SK-N-SH treated with all-trans-retinoic acid at 6 μM for 48 hours (cell line): ENCODE results near the gene ZNF398.

Experiments
- ATAC-seq: fragments of 200-7000 bp; cut with Tn5 transposase; 3 replicates; pipeline ENCODE4 v1.9.1; 2020; ENCODE audit warnings: mild to moderate bottlenecking, moderate library complexity
- ARNTL ChIP-seq: fragments of 450-650 bp; formaldehyde crosslinking; IDR thresholded peaks from 2 replicates; pipeline ENCODE4 v1.5.0; 2020; ENCODE audit warnings: low read depth, mild to moderate bottlenecking, moderate library complexity, borderline replicate concordance
- BACH2 ChIP-seq: fragments of 250-450 bp; sonication (Bioruptor Pico); IDR thresholded peaks from 2 replicates; pipeline ENCODE4 v1.9.0; 2021; ENCODE audit warnings: mild to moderate bottlenecking, borderline replicate concordance
- CREB5 ChIP-seq: fragments of 250-450 bp; sonication (Bioruptor Pico); IDR thresholded peaks from 2 replicates; pipeline ENCODE4 v1.5.1; 2020; ENCODE audit warnings: low read depth, mild to moderate bottlenecking, moderate library complexity
- CSDC2 ChIP-seq: fragments of 250-450 bp; sonication (Bioruptor Pico); IDR thresholded peaks from 2 replicates; pipeline ENCODE4 v1.5.0; 2020; ENCODE audit warnings: mild to moderate bottlenecking, moderate library complexity
- CSRNP3 ChIP-seq: fragments of 250-450 bp; sonication (Bioruptor Pico); IDR thresholded peaks from 2 replicates; pipeline ENCODE4 v1.5.1; 2021; ENCODE audit warnings: mild to moderate bottlenecking, moderate library complexity
- ESRRG ChIP-seq: fragments of 250-450 bp; sonication (Bioruptor Pico); IDR thresholded peaks from 2 replicates; pipeline ENCODE4 v1.6.1; 2021; ENCODE audit warnings: mild to moderate bottlenecking
- GLIS3 ChIP-seq: fragments of 250-450 bp; sonication (Bioruptor Pico); IDR thresholded peaks from 2 replicates; pipeline ENCODE4 v1.5.0; 2020; ENCODE audit warnings: mild to moderate bottlenecking, moderate library complexity
- ISL1 ChIP-seq: fragments of 250-450 bp; sonication (Bioruptor Pico); IDR thresholded peaks from 2 replicates; pipeline ENCODE4 v2.1.2; 2022; ENCODE audit warnings: mild to moderate bottlenecking, moderate library complexity
- OSR1 ChIP-seq: fragments of 250-450 bp; sonication (Bioruptor Pico); IDR thresholded peaks from 2 replicates; pipeline ENCODE4 v1.8.0; 2022; ENCODE audit warnings: moderate library complexity, mild to moderate bottlenecking, inconsistent platforms
- PATZ1 ChIP-seq: fragments of 250-450 bp; sonication (Bioruptor Pico); IDR thresholded peaks from 2 replicates; pipeline ENCODE4 v1.8.0; 2020; ENCODE audit warnings: mild to moderate bottlenecking, moderate library complexity, borderline replicate concordance
- POU6F1 ChIP-seq: fragments of 250-450 bp; sonication (Bioruptor Pico); IDR thresholded peaks from 2 replicates; pipeline ENCODE4 v1.8.0; 2021; ENCODE audit warnings: low read depth, mild to moderate bottlenecking, moderate library complexity, borderline replicate concordance
- PPARA ChIP-seq: fragments of 250-450 bp; sonication (Bioruptor Pico); IDR thresholded peaks from 2 replicates; pipeline ENCODE4 v1.5.0; 2020; ENCODE audit warnings: mild to moderate bottlenecking, borderline replicate concordance
- RARB ChIP-seq: fragments of 250-450 bp; sonication (Bioruptor Pico); IDR thresholded peaks from 2 replicates; pipeline ENCODE4 v1.8.0; 2021; ENCODE audit warnings: mild to moderate bottlenecking, moderate library complexity
- SNAI2 ChIP-seq: fragments of 250-450 bp; sonication (Bioruptor Pico); IDR thresholded peaks from 2 replicates; pipeline ENCODE4 v1.5.0; 2020; ENCODE audit warnings: mild to moderate bottlenecking, moderate library complexity
- TOX ChIP-seq: fragments of 250-450 bp; sonication (Bioruptor Pico); IDR thresholded peaks from 2 replicates; pipeline ENCODE4 v1.8.0; 2021; ENCODE audit warnings: mild to moderate bottlenecking, moderate library complexity, borderline replicate concordance
- TSHZ2 ChIP-seq: fragments of 250-450 bp; sonication (Bioruptor Pico); IDR thresholded peaks from 2 replicates; pipeline ENCODE4 v1.5.0; 2020; ENCODE audit warnings: mild to moderate bottlenecking, moderate library complexity
- ZC3H10 ChIP-seq: fragments of 250-450 bp; sonication (Bioruptor Pico); IDR thresholded peaks from 2 replicates; pipeline ENCODE4 v1.5.1; 2021; ENCODE audit warnings: mild to moderate bottlenecking, moderate library complexity
- ZFP3 ChIP-seq: fragments of 250-450 bp; sonication (Bioruptor Pico); IDR thresholded peaks from 2 replicates; pipeline ENCODE4 v1.5.0; 2020; ENCODE audit warnings: mild to moderate bottlenecking, moderate library complexity
- ZFP30 ChIP-seq: fragments of 450-650 bp; formaldehyde crosslinking; IDR thresholded peaks from 2 replicates; pipeline ENCODE4 v1.5.0; 2022; ENCODE audit warnings: mild to moderate bottlenecking, moderate library complexity
- ZNF565 ChIP-seq: fragments of 450-650 bp; formaldehyde crosslinking; conservative IDR thresholded peaks from 2 replicates; pipeline ENCODE4 v1.5.0; 2020; ENCODE audit warnings: low read depth, mild to moderate bottlenecking, moderate library complexity
- ZNF70 ChIP-seq: fragments of 450-650 bp; formaldehyde crosslinking; IDR thresholded peaks from 2 replicates; pipeline ENCODE4 v1.5.0; 2020; ENCODE audit warnings: mild to moderate bottlenecking, moderate library complexity
- ZNF8 ChIP-seq: fragments of 450-650 bp; formaldehyde crosslinking; IDR thresholded peaks from 2 replicates; pipeline ENCODE4 v1.5.0; 2020; ENCODE audit warnings: mild to moderate bottlenecking, moderate library complexity

ZNF398 gene

GRCh38 chr7:149153346-149153745, 6.1 kb downstream of the ZNF398 start (continued):
- no peak for TF ChIP-seq CREB5
- no peak for TF ChIP-seq SNAI2 (CRISPR knock-in tag)
- TF ChIP-seq ISL1 (CRISPR knock-in tag) = no peak
- TF ChIP-seq OSR1 (CRISPR knock-in tag) = no peak
- no peak for TF ChIP-seq PPARA (CRISPR knock-in tag)
- TF ChIP-seq ESRRG (CRISPR knock-in tag) = no peak
- TF ChIP-seq BACH2 (CRISPR knock-in tag) = no peak
- no peak for TF ChIP-seq ZFP30
- TF ChIP-seq CSDC2 = no peak

GRCh38 chr7:149154056-149154455, 6.8 kb downstream of the ZNF398 start:
- no peak for ATAC-seq

More at GRCh38 chr7:149154056-149154455, 6.8 kb downstream of the ZNF398 start:
- TF ChIP-seq TOX (CRISPR knock-in tag) (no peak), ZNF8 (no peak), CSRNP3 (CRISPR knock-in tag) (no peak), ZNF565 (CRISPR knock-in tag) (no peak), PATZ1 (CRISPR knock-in tag) (no peak), ZFP30 (no peak), POU6F1 (CRISPR knock-in tag) (no peak), ZC3H10 (no peak), ARNTL (CRISPR knock-in tag) (no peak), CREB5 (no peak), RARB (CRISPR knock-in tag) (no peak), ESRRG (CRISPR knock-in tag) (no peak), SNAI2 (CRISPR knock-in tag) (no peak), GLIS3 (no peak), PPARA (CRISPR knock-in tag) (no peak), ZFP3 (CRISPR knock-in tag) (no peak), TSHZ2 (CRISPR knock-in tag) (no peak), ZNF70 (no peak), CSDC2 (no peak)
